Upper lobe of right lung (tissue), 1 donor: ENCODE measurements around the gene MICU1. TPM values are rescaled to one million over a fixed set of nuclear protein-coding genes. Genes with fewer than 3 reads are reported as not detected.

Experiments used
- ATAC-seq: fragments of 200-7000 bp; cut with Tn5 transposase; one replicate; pipeline ENCODE4 v1.9.1; 2020; ENCODE audit warnings: mild to moderate bottlenecking, moderate library complexity
- DNase-seq: peaks from one replicate; pipeline ENCODE4 v3.0.0-alpha.2; 2020
- H3K27ac ChIP-seq: fragments of 200-600 bp; one replicate; pipeline ENCODE4 v1.8.0; 2022
- H3K27me3 ChIP-seq: fragments of 200-600 bp; one replicate; pipeline ENCODE4 v1.8.0; 2022; ENCODE audit warnings: mild to moderate bottlenecking
- H3K36me3 ChIP-seq: fragments of 200-600 bp; one replicate; pipeline ENCODE4 v1.8.0; 2022
- H3K4me1 ChIP-seq: fragments of 200-600 bp; one replicate; pipeline ENCODE4 v1.8.0; 2022
- H3K4me3 ChIP-seq: fragments of 200-600 bp; one replicate; pipeline ENCODE4 v1.8.0; 2022; ENCODE audit warnings: mild to moderate bottlenecking
- H3K9me3 ChIP-seq: fragments of 200-600 bp; one replicate; pipeline ENCODE4 v1.8.0; 2022
- intact Hi-C: fragments of 100-400 bp; cut with DNase I; formaldehyde crosslinking; loops from one replicate; pipeline ENCODE4 v1.11.0; 2022
- total RNA-seq: library from RNA; stranded (reverse); fragmentation: NEBNext Ultra II Directional; extraction: Animal tissue kit (Norgen Biotek cat#: 25700); gene quantifications from one replicate; pipeline ENCODE4 v1.2.1, GENCODE V29; 2021
- TF ChIP-seq, protein P1 (sequence below): fragments of 200-600 bp; IDR thresholded peaks from one replicate; pipeline ENCODE4 v1.8.0; 2022; ENCODE audit warnings: antibody characterized with exemption
- donor health status: DM: no; HTN: yes; CAD: no; lungs with severe emphysema.

The MICU1 gene
- total RNA-seq, 1 donor from 2014 or later = 52.2 TPM

DNA sequence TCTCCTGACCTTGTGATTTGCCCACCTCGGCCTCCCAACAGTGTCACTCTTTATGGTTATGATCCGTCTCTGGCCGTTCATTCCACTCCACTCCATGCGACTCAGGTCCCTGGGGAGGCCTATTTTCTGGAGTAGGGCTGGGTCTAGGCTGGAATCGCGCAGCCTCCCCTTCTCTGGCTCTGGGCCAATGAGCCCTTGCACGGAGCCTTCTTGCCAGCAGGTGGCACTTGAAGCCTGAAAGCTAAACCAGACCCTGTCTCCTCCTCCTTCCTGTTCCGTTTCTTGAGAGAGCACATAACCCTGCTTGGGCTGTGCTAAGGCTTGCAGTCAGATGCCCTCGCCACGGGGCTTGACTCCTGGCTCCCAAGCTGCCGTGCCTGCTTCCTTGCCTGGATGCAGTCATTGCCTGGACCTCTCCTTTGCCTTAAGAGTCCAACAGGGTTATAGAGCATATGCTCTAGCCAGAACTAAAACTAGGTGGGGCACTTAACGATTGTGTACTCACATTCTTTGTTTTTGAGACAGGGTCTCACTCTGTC is 261.6 kb downstream of the MICU1 start:
- Histone ChIP-seq H3K36me3 (peaks cover 15% of the 10 kb centered on the region), H3K4me3 (peak overlapping the region; percentile 3), H3K27me3 (no peaks in the 10 kb centered on the region), H3K27ac (peak overlapping the region; percentile 59), H3K4me1 (peaks cover 11% of the 10 kb centered on the region), H3K9me3 (no peaks in the 10 kb centered on the region)
- intact Hi-C loops = loop anchor here (10.0 kb wide), 1 partner anchor 470 kb away; no protein-coding TSS in a partner anchor
- ATAC-seq (peak; percentile 98), DNase-seq (peak; percentile 89)
- TF ChIP-seq, protein P1, sequence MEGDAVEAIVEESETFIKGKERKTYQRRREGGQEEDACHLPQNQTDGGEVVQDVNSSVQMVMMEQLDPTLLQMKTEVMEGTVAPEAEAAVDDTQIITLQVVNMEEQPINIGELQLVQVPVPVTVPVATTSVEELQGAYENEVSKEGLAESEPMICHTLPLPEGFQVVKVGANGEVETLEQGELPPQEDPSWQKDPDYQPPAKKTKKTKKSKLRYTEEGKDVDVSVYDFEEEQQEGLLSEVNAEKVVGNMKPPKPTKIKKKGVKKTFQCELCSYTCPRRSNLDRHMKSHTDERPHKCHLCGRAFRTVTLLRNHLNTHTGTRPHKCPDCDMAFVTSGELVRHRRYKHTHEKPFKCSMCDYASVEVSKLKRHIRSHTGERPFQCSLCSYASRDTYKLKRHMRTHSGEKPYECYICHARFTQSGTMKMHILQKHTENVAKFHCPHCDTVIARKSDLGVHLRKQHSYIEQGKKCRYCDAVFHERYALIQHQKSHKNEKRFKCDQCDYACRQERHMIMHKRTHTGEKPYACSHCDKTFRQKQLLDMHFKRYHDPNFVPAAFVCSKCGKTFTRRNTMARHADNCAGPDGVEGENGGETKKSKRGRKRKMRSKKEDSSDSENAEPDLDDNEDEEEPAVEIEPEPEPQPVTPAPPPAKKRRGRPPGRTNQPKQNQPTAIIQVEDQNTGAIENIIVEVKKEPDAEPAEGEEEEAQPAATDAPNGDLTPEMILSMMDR = peak; percentile 93

DNA sequence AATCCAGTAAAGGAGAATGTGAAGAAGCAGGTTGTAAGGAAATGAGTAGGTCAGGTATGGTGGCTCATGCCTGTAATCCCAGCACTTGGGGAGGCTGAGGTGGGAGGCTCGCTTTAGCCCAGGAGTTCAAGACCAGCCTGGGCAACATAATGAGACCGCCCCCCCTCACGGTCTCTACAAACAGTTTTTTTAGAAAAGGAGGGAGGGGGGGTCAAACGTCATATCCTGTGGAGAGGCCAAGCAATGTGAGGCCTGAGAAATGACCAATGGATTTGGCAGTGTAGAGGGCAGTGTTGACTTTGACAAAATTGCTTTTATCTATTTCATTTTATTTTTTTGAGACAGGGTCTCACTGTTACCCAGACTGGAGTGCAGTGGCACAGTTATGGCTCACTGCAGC is 268.9 kb downstream of the MICU1 start:
- Histone ChIP-seq H3K27me3 (no peaks in the 10 kb centered on the region), H3K27ac (no peak overlapping the region), H3K4me3 (no peak overlapping the region), H3K36me3 (no peaks in the 10 kb centered on the region), H3K4me1 (peaks cover 14% of the 10 kb centered on the region), H3K9me3 (no peaks in the 10 kb centered on the region)
- TF ChIP-seq, protein P1 = no peak
- intact Hi-C loops = no loop called here
- ATAC-seq = no peak
- no peak for DNase-seq

DNA sequence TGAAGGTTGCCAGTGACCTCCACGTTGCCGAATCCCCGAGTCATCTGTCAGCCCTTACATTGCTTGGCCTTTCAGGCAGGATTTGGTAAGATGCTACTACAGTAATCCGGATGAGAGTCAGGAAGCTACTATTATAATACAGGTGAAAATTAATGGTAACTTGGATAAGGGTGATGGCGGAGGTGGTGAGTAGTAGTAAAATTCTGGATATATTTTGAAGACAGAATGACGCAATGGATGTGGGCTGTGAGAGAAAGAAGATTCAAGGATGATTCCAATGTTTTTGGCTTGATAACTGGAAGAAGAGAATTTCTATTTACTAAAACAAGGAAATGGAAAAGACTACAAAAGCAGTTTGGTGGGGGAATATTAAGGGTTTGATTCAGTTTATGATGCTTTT is 269.8 kb downstream of the MICU1 start:
- H3K27ac ChIP-seq = no peak overlapping the region
- TF ChIP-seq, protein P1 = no peak
- H3K27me3 ChIP-seq = no peaks in the 10 kb centered on the region
- no peak for DNase-seq
- no peak overlapping the region for H3K4me3 ChIP-seq
- ATAC-seq = no peak
- H3K36me3 ChIP-seq = no peaks in the 10 kb centered on the region
- intact Hi-C loops = no loop called here
- H3K9me3 ChIP-seq = no peaks in the 10 kb centered on the region
- H3K4me1 ChIP-seq = peaks cover 14% of the 10 kb centered on the region

DNA sequence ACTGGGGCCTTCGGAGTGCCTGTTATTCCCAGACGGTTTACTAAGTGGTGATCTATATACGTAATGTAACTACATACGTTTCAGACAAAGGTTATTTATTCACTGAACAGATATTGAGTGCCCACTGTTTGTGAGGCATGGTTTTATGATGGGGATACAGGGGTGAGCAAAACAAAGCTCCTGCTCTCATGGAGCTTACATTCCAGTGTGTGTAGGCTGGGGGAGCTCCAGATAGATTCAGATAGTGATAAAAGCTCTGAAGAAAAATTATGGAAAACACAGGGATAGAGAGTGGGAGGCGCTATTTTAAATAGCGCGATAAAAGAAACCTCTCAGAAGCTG is 270.7 kb downstream of the MICU1 start:
- Histone ChIP-seq H3K4me1 (peaks cover 14% of the 10 kb centered on the region), H3K27ac (peak overlapping the region; percentile 91), H3K9me3 (no peaks in the 10 kb centered on the region), H3K36me3 (peaks cover 6% of the 10 kb centered on the region), H3K4me3 (peak overlapping the region; percentile 75), H3K27me3 (no peaks in the 10 kb centered on the region)
- DNase-seq (no peak), ATAC-seq (no peak)
- TF ChIP-seq, protein P1 = no peak
- intact Hi-C loops = no loop called here

DNA sequence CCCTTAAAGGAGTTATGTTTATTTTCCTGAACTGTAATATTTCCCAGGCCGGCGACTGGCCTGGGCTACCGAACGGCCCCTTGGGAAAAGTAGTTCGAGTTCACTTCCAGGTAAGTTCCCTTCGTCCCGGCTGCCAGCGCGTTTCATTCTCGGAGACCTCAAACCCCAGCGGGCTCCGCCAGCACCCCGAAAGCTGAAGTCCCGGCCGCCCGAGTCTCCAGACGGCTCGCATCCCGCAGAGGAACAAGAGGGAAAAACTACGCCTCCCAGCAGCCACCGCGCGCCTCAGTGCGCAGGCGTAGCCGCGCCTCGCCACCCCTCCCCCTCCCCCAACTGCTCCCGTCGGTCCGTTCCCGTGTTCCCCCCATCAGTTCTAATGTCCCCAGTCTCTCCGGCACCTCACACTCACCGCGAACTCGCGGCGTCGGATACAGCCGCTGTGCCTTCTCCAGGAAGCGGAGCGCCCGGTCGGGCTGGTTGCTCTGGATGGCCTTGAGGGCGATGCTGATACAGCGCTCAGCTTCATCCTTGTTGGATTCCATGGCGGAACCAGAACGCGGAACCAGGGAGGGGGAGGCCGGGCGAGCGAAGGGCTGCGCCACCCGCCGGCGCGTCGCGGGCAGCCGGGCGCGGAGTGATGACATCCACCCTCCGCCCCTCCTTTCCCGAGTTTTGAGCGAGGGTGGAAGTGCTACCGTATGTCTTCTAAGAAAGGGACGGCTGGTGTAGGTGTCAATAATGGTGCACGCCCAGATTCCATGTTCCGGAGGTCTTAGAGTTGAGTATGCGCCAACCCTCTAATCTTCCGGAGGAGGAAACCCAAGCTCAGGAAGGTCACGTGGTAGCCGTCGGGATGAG is 271.3 kb downstream of the MICU1 start, which contains the start of gene DNAJB12:
DNAJB12 (minus strand) TSS at position 564 of the 858 bp plus-strand sequence; CDS start at position 542, 22 bp downstream.
- H3K27me3 ChIP-seq = no peaks in the 10 kb centered on the region
- intact Hi-C loops = no loop called here

More for the DNA sequence above, 271.3 kb downstream of the MICU1 start, which contains the start of gene DNAJB12:
- H3K4me3 ChIP-seq = peak within 1 kb of the TSS; percentile 75
- peak within 1 kb of the TSS; percentile 91 for H3K27ac ChIP-seq
- DNase-seq = peak; percentile 96
- H3K9me3 ChIP-seq = no peaks in the 10 kb centered on the region
- H3K4me1 ChIP-seq = peaks cover 14% of the 10 kb centered on the region
- peak; percentile 96 for ATAC-seq
- peaks cover 10% of the 10 kb centered on the region for H3K36me3 ChIP-seq
- TF ChIP-seq, protein P1 = no peak
